Fibroblast of skin of left biceps (primary cell): ENCODE data around the gene PPP1R3F.
"Not testable (repeated sequence)": the region's sequence is repeated elsewhere in the genome, so short reads cannot be mapped to it uniquely, and the experiment has no call there.

Source experiments
- DNase-seq, 2 experiments: peaks; one replicate each; pipeline ENCODE4 v3.0.0-alpha.2; 2013; ENCODE audit warnings: low read depth in 2 of 2

Gene PPP1R3F

GRCh38 chrX:49312176-49312575 is 42.6 kb downstream of the PPP1R3F start:
- no peak for DNase-seq

GRCh38 chrX:49316085-49316484 is 46.5 kb downstream of the PPP1R3F start:
- no peak for DNase-seq

- DNase-seq: not testable (repeated sequence)
These were observed 52.1 kb downstream of the PPP1R3F start, which contains the start of gene GAGE12J for GRCh38 chrX:49321737-49322136. TSS of gene GAGE12J (plus strand) at chrX:49322037. CDS start at chrX:49323194, 1,157 bp downstream.

GRCh38 chrX:49322266-49322665 is 52.7 kb downstream of the PPP1R3F start:
- not testable (repeated sequence) for DNase-seq

- not testable (repeated sequence) for DNase-seq
These were observed 54.1 kb downstream of the PPP1R3F start for GRCh38 chrX:49323735-49324134.

GRCh38 chrX:49330421-49330820 is 60.8 kb downstream of the PPP1R3F start:
- not testable (repeated sequence) for DNase-seq

- not testable (repeated sequence) for DNase-seq
These were observed 61.7 kb downstream of the PPP1R3F start, which contains the start of gene GAGE13 for GRCh38 chrX:49331282-49331681. TSS of gene GAGE13 (plus strand) at chrX:49331582. CDS start at chrX:49332738, 1,156 bp downstream.

- not testable (repeated sequence) for DNase-seq
These were observed 62.2 kb downstream of the PPP1R3F start for GRCh38 chrX:49331841-49332240.
